HEK293 (cell line): ENCODE results near the gene NDFIP2.

Experiments used
- MZF1 ChIP-seq: fragments of 450-650 bp; formaldehyde crosslinking; IDR thresholded peaks from 2 replicates; pipeline ENCODE4 v1.5.1; 2017; ENCODE audit warnings: missing biosample characterization, missing genetic modification characterization, borderline replicate concordance
- PRDM2 ChIP-seq: fragments of 450-650 bp; formaldehyde crosslinking; IDR thresholded peaks from 2 replicates; pipeline ENCODE4 v1.5.1; 2016; ENCODE audit warnings: missing biosample characterization, missing genetic modification characterization, borderline replicate concordance
- RBAK ChIP-seq: fragments of 450-650 bp; formaldehyde crosslinking; IDR thresholded peaks from 2 replicates; pipeline ENCODE4 v1.5.1; 2016; ENCODE audit warnings: missing biosample characterization, missing genetic modification characterization
- SCRT2 ChIP-seq: fragments of 450-650 bp; formaldehyde crosslinking; IDR thresholded peaks from 2 replicates; pipeline ENCODE4 v1.5.1; 2016; ENCODE audit warnings: missing biosample characterization, missing genetic modification characterization
- WT1 ChIP-seq: fragments of 450-650 bp; formaldehyde crosslinking; IDR thresholded peaks from 2 replicates; pipeline ENCODE4 v1.5.1; 2016; ENCODE audit warnings: missing biosample characterization, missing genetic modification characterization
- ZBTB17 ChIP-seq: fragments of 450-650 bp; formaldehyde crosslinking; IDR thresholded peaks from 2 replicates; pipeline ENCODE4 v1.5.1; 2016; ENCODE audit warnings: missing biosample characterization, missing genetic modification characterization
- ZBTB8A ChIP-seq: fragments of 450-650 bp; formaldehyde crosslinking; IDR thresholded peaks from 2 replicates; pipeline ENCODE4 v1.5.1; 2016; ENCODE audit warnings: missing biosample characterization, missing genetic modification characterization
- ZFHX2 ChIP-seq: fragments of 450-650 bp; formaldehyde crosslinking; conservative IDR thresholded peaks from 2 replicates; pipeline ENCODE4 v1.5.1; 2016; ENCODE audit warnings: missing biosample characterization, missing genetic modification characterization
- ZFP69B ChIP-seq: fragments of 450-650 bp; formaldehyde crosslinking; IDR thresholded peaks from 2 replicates; pipeline ENCODE4 v1.5.1; 2016; ENCODE audit warnings: missing biosample characterization, missing genetic modification characterization
- ZNF112 ChIP-seq: fragments of 450-650 bp; formaldehyde crosslinking; IDR thresholded peaks from 2 replicates; pipeline ENCODE4 v1.5.0; 2017; ENCODE audit warnings: missing biosample characterization, missing genetic modification characterization
- ZNF133 ChIP-seq: fragments of 450-650 bp; formaldehyde crosslinking; IDR thresholded peaks from 2 replicates; pipeline ENCODE4 v1.5.1; 2016; ENCODE audit warnings: missing biosample characterization, missing genetic modification characterization
- ZNF155 ChIP-seq: fragments of 450-650 bp; formaldehyde crosslinking; IDR thresholded peaks from 2 replicates; pipeline ENCODE4 v1.5.1; 2016; ENCODE audit warnings: missing biosample characterization, missing genetic modification characterization
- ZNF211 ChIP-seq: fragments of 450-650 bp; formaldehyde crosslinking; IDR thresholded peaks from 2 replicates; pipeline ENCODE4 v1.5.1; 2016; ENCODE audit warnings: low read depth, missing biosample characterization, missing genetic modification characterization
- ZNF311 ChIP-seq: fragments of 450-650 bp; formaldehyde crosslinking; IDR thresholded peaks from 2 replicates; pipeline ENCODE4 v1.5.1; 2017; ENCODE audit warnings: missing biosample characterization, missing genetic modification characterization, borderline replicate concordance
- ZNF423 ChIP-seq: fragments of 450-650 bp; formaldehyde crosslinking; IDR thresholded peaks from 2 replicates; pipeline ENCODE4 v1.5.1; 2016; ENCODE audit warnings: missing biosample characterization, missing genetic modification characterization
- ZNF426 ChIP-seq: fragments of 450-650 bp; formaldehyde crosslinking; IDR thresholded peaks from 2 replicates; pipeline ENCODE4 v1.5.1; 2017; ENCODE audit warnings: missing biosample characterization, missing genetic modification characterization, mild to moderate bottlenecking, inconsistent platforms, moderate library complexity
- ZNF473 ChIP-seq: fragments of 450-650 bp; formaldehyde crosslinking; IDR thresholded peaks from 2 replicates; pipeline ENCODE4 v1.5.1; 2017; ENCODE audit warnings: missing biosample characterization, missing genetic modification characterization
- ZNF510 ChIP-seq: fragments of 450-650 bp; formaldehyde crosslinking; IDR thresholded peaks from 2 replicates; pipeline ENCODE4 v1.5.1; 2018; ENCODE audit warnings: mild to moderate bottlenecking, missing genetic modification characterization, missing biosample characterization; ENCODE audit not compliant: insufficient replicate concordance
- ZNF521 ChIP-seq: fragments of 450-650 bp; formaldehyde crosslinking; IDR thresholded peaks from 2 replicates; pipeline ENCODE4 v1.5.1; 2017; ENCODE audit warnings: missing biosample characterization, mild to moderate bottlenecking, missing genetic modification characterization
- ZNF548 ChIP-seq: fragments of 450-650 bp; formaldehyde crosslinking; IDR thresholded peaks from 2 replicates; pipeline ENCODE4 v1.5.1; 2016; ENCODE audit warnings: missing biosample characterization, missing genetic modification characterization
- ZNF555 ChIP-seq: fragments of 450-650 bp; formaldehyde crosslinking; conservative IDR thresholded peaks from 2 replicates; pipeline ENCODE4 v1.5.1; 2017; ENCODE audit warnings: missing biosample characterization, mild to moderate bottlenecking, missing genetic modification characterization, inconsistent platforms
- ZNF626 ChIP-seq: fragments of 450-650 bp; sonication (Bioruptor Pico); formaldehyde crosslinking; IDR thresholded peaks from 2 replicates; pipeline ENCODE4 v1.5.1; 2018; ENCODE audit warnings: missing biosample characterization, missing genetic modification characterization, inconsistent platforms
- ZNF791 ChIP-seq: fragments of 450-650 bp; formaldehyde crosslinking; IDR thresholded peaks from 2 replicates; pipeline ENCODE4 v1.5.1; 2016; ENCODE audit warnings: missing biosample characterization, missing genetic modification characterization
- ZNF792 ChIP-seq: fragments of 450-650 bp; formaldehyde crosslinking; IDR thresholded peaks from 2 replicates; pipeline ENCODE4 v1.5.1; 2016; ENCODE audit warnings: missing biosample characterization, missing genetic modification characterization
- ZSCAN23 ChIP-seq: fragments of 450-650 bp; formaldehyde crosslinking; IDR thresholded peaks from 2 replicates; pipeline ENCODE4 v1.5.1; 2016; ENCODE audit warnings: missing biosample characterization, missing genetic modification characterization
- TF ChIP-seq, protein P1 (sequence below): fragments of 450-650 bp; formaldehyde crosslinking; IDR thresholded peaks from 2 replicates; pipeline ENCODE4 v1.5.1; 2017; ENCODE audit warnings: missing biosample characterization, missing genetic modification characterization
- TF ChIP-seq, protein P2 (sequence below): fragments of 450-650 bp; IDR thresholded peaks from 2 replicates; pipeline ENCODE4 v1.5.1; 2018; ENCODE audit warnings: missing biosample characterization, missing genetic modification characterization
- TF ChIP-seq, protein P3 (sequence below): fragments of 450-650 bp; formaldehyde crosslinking; IDR thresholded peaks from 2 replicates; pipeline ENCODE4 v1.5.1; 2016; ENCODE audit warnings: missing biosample characterization, missing genetic modification characterization
- TF ChIP-seq, protein P4 (sequence below): fragments of 450-650 bp; formaldehyde crosslinking; optimal IDR thresholded peaks from 2 replicates; pipeline ENCODE3; 2016; ENCODE audit warnings: missing biosample characterization, mild to moderate bottlenecking, missing genetic modification characterization

NDFIP2 gene

DNA sequence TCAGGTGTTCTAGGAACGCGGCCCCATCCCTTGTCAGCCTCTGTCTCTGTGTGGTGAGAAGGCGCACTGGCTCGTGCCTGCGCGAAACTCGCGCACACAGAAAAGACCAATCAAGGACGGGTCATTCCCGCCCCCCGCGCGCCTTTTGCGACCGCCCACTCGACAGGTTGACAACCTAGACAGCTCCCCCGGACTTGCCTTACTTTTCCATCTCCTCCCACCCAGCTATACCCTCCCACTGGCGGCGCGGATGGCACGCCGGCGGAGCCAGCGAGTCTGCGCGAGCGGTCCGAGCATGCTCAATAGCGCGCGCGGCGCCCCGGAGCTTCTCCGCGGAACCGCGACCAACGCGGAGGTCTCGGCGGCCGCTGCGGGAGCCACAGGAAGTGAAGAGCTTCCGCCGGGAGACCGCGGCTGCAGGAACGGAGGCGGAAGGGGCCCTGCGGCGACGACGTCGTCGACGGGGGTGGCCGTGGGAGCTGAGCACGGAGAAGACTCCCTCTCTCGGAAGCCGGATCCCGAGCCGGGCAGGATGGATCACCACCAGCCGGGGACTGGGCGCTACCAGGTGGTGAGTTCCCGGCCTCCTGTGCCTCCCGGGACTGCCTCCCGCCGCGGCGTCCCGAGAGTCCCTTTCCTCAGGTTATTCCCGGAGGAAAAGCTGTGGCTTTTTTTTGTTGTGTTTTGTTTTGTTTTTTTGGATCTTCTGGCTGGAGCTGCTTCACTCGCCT, at the start of gene NDFIP2 (continued):
- TF ChIP-seq ZNF555 (tag by site-specific recombination) = no peak
- TF ChIP-seq, protein P1, sequence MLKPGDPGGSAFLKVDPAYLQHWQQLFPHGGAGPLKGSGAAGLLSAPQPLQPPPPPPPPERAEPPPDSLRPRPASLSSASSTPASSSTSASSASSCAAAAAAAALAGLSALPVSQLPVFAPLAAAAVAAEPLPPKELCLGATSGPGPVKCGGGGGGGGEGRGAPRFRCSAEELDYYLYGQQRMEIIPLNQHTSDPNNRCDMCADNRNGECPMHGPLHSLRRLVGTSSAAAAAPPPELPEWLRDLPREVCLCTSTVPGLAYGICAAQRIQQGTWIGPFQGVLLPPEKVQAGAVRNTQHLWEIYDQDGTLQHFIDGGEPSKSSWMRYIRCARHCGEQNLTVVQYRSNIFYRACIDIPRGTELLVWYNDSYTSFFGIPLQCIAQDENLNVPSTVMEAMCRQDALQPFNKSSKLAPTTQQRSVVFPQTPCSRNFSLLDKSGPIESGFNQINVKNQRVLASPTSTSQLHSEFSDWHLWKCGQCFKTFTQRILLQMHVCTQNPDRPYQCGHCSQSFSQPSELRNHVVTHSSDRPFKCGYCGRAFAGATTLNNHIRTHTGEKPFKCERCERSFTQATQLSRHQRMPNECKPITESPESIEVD (tag by site-specific recombination) = no peak
- TF ChIP-seq PRDM2 = no peak
- TF ChIP-seq, protein P2, sequence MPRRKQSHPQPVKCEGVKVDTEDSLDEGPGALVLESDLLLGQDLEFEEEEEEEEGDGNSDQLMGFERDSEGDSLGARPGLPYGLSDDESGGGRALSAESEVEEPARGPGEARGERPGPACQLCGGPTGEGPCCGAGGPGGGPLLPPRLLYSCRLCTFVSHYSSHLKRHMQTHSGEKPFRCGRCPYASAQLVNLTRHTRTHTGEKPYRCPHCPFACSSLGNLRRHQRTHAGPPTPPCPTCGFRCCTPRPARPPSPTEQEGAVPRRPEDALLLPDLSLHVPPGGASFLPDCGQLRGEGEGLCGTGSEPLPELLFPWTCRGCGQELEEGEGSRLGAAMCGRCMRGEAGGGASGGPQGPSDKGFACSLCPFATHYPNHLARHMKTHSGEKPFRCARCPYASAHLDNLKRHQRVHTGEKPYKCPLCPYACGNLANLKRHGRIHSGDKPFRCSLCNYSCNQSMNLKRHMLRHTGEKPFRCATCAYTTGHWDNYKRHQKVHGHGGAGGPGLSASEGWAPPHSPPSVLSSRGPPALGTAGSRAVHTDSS (tag by site-specific recombination) = no peak
- no peak for TF ChIP-seq ZNF473
- no peak for TF ChIP-seq WT1 (tag by site-specific recombination)
- TF ChIP-seq ZNF155 (tag by site-specific recombination) = no peak
- TF ChIP-seq ZFP69B = no peak; the same call in 1 of the 2 replicates
- TF ChIP-seq ZNF112 (tag by site-specific recombination) = no peak
- no peak for TF ChIP-seq ZNF626 (tag by site-specific recombination)
- no peak for TF ChIP-seq ZNF548 (tag by site-specific recombination)
- TF ChIP-seq ZSCAN23 (tag by site-specific recombination) = no peak
- TF ChIP-seq ZFHX2 (tag by site-specific recombination) = peak; percentile 96
- TF ChIP-seq, protein P3, sequence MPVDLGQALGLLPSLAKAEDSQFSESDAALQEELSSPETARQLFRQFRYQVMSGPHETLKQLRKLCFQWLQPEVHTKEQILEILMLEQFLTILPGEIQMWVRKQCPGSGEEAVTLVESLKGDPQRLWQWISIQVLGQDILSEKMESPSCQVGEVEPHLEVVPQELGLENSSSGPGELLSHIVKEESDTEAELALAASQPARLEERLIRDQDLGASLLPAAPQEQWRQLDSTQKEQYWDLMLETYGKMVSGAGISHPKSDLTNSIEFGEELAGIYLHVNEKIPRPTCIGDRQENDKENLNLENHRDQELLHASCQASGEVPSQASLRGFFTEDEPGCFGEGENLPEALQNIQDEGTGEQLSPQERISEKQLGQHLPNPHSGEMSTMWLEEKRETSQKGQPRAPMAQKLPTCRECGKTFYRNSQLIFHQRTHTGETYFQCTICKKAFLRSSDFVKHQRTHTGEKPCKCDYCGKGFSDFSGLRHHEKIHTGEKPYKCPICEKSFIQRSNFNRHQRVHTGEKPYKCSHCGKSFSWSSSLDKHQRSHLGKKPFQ (tag by site-specific recombination) = no peak
- no peak for TF ChIP-seq RBAK
- TF ChIP-seq ZNF791 = no peak
- peak; percentile 63; the same call in 1 of the 2 replicates for TF ChIP-seq SCRT2 (tag by site-specific recombination)
- TF ChIP-seq ZNF792 (tag by site-specific recombination) = no peak
- peak; percentile 67 for TF ChIP-seq ZBTB17 (tag by site-specific recombination)
- no peak for TF ChIP-seq ZNF521
- TF ChIP-seq ZNF133 (tag by site-specific recombination) = no peak
- TF ChIP-seq ZNF423 (tag by site-specific recombination) = peak; percentile 49; the same call in 1 of the 2 replicates
- TF ChIP-seq ZBTB8A = peak; percentile 13; the same call in 1 of the 2 replicates
- TF ChIP-seq ZNF426 (tag by site-specific recombination) = no peak
- peak; percentile 20; the same call in 1 of the 2 replicates for TF ChIP-seq MZF1 (tag by site-specific recombination)
- no peak for TF ChIP-seq ZNF211 (tag by site-specific recombination)
- TF ChIP-seq ZNF510 = no peak
- no peak for TF ChIP-seq ZNF311 (tag by site-specific recombination)
- TF ChIP-seq, protein P4, sequence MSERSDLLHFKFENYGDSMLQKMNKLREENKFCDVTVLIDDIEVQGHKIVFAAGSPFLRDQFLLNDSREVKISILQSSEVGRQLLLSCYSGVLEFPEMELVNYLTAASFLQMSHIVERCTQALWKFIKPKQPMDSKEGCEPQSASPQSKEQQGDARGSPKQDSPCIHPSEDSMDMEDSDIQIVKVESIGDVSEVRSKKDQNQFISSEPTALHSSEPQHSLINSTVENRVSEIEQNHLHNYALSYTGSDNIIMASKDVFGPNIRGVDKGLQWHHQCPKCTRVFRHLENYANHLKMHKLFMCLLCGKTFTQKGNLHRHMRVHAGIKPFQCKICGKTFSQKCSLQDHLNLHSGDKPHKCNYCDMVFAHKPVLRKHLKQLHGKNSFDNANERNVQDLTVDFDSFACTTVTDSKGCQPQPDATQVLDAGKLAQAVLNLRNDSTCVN (tag by site-specific recombination) = peak; percentile 96
